Muscle layer of colon (tissue), 2 donors: ENCODE results near the gene DPP4.
"Not testable (repeated sequence)": the region's sequence is repeated elsewhere in the genome, so short reads cannot be mapped to it uniquely, and the experiment has no call there.

Experiments used
- H3K27ac ChIP-seq: one replicate; pipeline ENCODE4 v1.7.0; 2013; ENCODE audit warnings: low read depth, mild to moderate bottlenecking, low read length, moderate library complexity
- H3K27me3 ChIP-seq, 2 donors: one replicate each; pipeline ENCODE4 v1.7.0; 2013; ENCODE audit warnings: low read length in 2 of 2, mild to moderate bottlenecking in 2 of 2; ENCODE audit not compliant: insufficient read depth in 2 of 2, control insufficient read depth in 1 of 2
- H3K36me3 ChIP-seq: one replicate; pipeline ENCODE4 v1.7.0; 2013; ENCODE audit warnings: mild to moderate bottlenecking, low read length; ENCODE audit not compliant: insufficient read depth
- H3K4me1 ChIP-seq: one replicate; pipeline ENCODE4 v1.7.0; 2013; ENCODE audit warnings: mild to moderate bottlenecking, low read length; ENCODE audit not compliant: insufficient read depth
- H3K4me3 ChIP-seq, 2 donors: one replicate each; pipeline ENCODE4 v1.7.0; 2013; ENCODE audit warnings: low read length in 2 of 2, low read depth in 1 of 2, mild to moderate bottlenecking in 1 of 2, moderate library complexity in 1 of 2
- H3K9ac ChIP-seq: one replicate; pipeline ENCODE4 v1.7.0; 2013; ENCODE audit warnings: low read length
- H3K9me3 ChIP-seq: one replicate; pipeline ENCODE4 v1.7.0; 2013; ENCODE audit warnings: mild to moderate bottlenecking, low read length
- donor health status: abdominal sarcoma.
- donor health status: Adenocarcinoma of cecum.

The DPP4 gene

DNA sequence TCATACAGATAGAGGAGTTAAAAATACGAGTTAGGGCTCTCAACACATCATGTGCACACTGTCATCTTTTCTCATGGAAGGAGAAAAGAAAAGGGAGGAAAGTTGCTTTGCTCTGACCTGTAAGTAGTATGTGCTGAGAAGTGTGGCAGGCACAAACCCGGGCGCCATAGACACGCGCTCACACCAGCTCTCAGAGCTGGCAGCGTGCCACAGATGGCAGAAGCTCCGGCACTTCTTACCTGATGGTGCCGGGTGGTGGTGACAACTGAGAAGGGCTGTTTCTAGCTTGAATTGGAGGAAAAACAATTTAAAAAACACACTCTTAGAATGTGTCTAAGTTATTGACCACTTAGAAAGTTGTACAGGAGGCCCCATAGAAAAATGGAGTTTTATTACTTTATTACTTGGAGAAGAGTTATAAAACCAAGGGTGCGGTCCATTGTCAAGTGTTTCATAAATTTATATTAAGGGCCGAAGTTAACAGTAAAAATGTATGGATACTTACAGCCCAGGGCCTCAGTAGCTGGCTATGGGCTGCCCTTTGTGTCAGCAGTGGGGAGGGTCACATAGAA, 92.2 kb downstream of the DPP4 start:
- H3K9ac ChIP-seq = no peak overlapping the region
- no peak overlapping the region for H3K27ac ChIP-seq
- H3K9me3 ChIP-seq = no peaks in the 10 kb centered on the region
- no peaks in the 10 kb centered on the region for H3K36me3 ChIP-seq
- H3K27me3 ChIP-seq = no peaks in the 10 kb centered on the region
- no peak overlapping the region for H3K4me3 ChIP-seq
- H3K4me1 ChIP-seq = no peaks in the 10 kb centered on the region

DNA sequence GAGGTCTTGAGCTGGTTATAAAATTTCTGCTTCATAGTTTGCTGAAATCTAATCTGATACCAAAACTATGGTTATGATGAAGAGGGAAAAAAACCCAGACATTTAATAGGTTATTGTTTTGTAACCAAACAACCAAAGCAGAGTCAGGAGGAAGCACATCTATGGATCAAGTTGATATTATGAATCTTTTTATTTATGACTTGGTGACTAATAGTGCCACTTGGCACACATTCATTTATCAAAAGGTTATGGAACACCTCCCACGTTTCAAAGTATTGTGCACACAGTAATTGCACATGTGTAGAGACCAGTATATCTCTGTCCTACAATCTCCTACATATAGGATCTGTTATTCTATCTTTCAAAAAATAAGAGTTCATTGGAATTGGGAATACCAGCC, 93.0 kb downstream of the DPP4 start:
- Histone ChIP-seq H3K27me3 (no peaks in the 10 kb centered on the region), H3K27ac (no peak overlapping the region), H3K4me1 (no peaks in the 10 kb centered on the region), H3K36me3 (no peaks in the 10 kb centered on the region), H3K9me3 (no peaks in the 10 kb centered on the region), H3K9ac (no peak overlapping the region), H3K4me3 (no peak overlapping the region)

DNA sequence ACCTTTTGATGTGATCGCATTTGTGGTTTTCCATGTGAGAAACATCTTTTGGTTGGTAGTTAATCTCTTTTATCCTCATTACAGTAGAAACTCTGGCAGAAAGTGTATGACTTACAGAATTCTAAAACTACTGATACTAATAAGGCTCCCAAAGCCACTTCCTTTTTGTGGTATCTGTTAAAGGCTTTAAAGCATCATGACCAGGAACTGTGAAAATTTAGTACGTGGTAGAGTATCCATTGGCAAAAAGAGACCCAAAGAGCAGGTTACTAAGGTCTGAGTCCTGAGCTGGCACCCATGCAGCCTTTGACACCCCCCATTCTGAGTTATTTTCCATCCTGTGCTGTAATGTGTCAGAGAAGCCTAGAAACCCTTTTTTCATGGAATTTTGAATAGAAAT, 94.5 kb downstream of the DPP4 start:
- Histone ChIP-seq H3K36me3 (no peaks in the 10 kb centered on the region), H3K27ac (no peak overlapping the region), H3K9me3 (no peaks in the 10 kb centered on the region), H3K9ac (no peak overlapping the region), H3K4me1 (no peaks in the 10 kb centered on the region), H3K4me3 (no peak overlapping the region), H3K27me3 (no peaks in the 10 kb centered on the region)

DNA sequence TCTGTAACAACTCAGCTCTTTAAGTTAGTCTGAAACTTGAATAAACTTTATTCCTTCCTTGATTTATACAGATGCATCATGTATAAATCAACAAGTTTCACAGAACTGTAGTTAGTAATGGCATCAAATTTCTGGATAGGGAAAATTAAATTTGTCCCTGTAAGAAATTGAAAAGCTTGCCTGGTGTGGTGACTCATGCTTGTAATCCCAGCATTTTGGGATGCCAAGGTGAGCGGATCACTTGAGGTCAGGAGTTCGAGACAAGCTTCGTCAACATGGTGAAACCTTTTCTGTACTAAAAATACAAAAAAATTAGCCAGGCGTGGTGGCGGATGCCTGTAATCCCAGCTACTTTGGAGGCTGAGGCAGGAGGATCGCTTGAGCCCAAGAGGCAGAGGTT, 96.1 kb downstream of the DPP4 start:
- not testable (repeated sequence) for H3K27ac ChIP-seq, H3K36me3 ChIP-seq, H3K27me3 ChIP-seq, H3K4me3 ChIP-seq, H3K9ac ChIP-seq, H3K9me3 ChIP-seq, H3K4me1 ChIP-seq

DNA sequence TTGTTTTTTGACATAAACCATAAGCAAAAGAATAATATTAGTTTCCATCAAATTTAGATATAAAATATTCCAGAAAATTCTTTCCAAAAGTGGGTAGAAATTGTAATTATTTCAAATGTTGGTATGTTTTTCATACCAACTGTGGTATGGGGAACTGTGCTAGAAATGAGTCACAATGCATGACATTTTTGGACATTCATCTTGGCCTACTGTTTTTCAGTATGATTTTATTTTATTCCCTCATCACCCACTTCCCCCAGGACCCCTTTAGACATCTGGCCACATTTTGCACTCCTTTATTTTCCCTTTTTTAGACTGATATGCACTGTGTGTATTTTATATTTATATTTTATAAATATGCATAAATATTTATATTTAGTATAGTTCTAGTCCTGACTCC, 97.1 kb downstream of the DPP4 start:
- Histone ChIP-seq H3K27ac (no peak overlapping the region), H3K9me3 (no peaks in the 10 kb centered on the region), H3K4me3 (no peak overlapping the region), H3K9ac (no peak overlapping the region), H3K36me3 (no peaks in the 10 kb centered on the region), H3K27me3 (no peaks in the 10 kb centered on the region), H3K4me1 (no peaks in the 10 kb centered on the region)

DNA sequence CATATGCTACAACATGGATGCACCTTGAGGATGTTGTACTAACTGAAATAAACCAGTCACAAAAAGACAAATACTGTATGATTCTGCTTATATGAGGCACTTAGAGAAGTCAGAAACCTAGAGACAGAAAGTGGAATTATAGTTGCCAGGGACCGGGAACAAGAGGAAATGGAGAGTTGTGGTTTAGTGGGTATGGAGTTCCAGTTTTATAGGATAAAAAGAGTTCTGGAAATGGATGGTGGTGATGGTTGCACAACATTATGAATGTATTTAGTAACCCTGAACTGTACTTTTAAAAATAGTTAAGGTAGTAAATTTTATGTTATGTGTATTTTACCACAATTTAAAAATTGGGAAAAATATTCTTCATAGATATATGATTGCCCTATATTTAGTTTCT, 97.7 kb downstream of the DPP4 start:
- Histone ChIP-seq H3K36me3 (no peaks in the 10 kb centered on the region), H3K4me1 (no peaks in the 10 kb centered on the region), H3K27me3 (no peaks in the 10 kb centered on the region), H3K4me3 (no peak overlapping the region), H3K9ac (no peak overlapping the region), H3K9me3 (no peaks in the 10 kb centered on the region), H3K27ac (no peak overlapping the region)

DNA sequence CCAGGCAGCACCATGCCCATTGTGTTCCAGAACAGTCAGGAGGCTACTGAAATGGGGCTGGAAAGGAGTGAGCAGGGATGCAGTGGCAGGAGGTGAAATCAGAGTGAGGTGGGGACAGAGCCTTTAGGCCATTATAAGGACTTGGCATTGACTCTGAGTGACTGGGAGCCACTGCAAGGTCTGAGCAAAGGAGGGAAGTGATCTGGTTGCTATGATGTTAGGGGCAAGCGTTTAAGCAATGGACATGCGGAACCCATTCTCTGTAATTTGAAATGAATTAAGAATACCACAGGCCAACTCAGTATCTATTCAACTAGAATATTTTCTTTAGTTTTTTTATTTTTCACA, 98.2 kb downstream of the DPP4 start:
- Histone ChIP-seq H3K9me3 (no peaks in the 10 kb centered on the region), H3K36me3 (no peaks in the 10 kb centered on the region), H3K4me3 (no peak overlapping the region), H3K27me3 (no peaks in the 10 kb centered on the region), H3K27ac (no peak overlapping the region), H3K4me1 (no peaks in the 10 kb centered on the region), H3K9ac (no peak overlapping the region)

DNA sequence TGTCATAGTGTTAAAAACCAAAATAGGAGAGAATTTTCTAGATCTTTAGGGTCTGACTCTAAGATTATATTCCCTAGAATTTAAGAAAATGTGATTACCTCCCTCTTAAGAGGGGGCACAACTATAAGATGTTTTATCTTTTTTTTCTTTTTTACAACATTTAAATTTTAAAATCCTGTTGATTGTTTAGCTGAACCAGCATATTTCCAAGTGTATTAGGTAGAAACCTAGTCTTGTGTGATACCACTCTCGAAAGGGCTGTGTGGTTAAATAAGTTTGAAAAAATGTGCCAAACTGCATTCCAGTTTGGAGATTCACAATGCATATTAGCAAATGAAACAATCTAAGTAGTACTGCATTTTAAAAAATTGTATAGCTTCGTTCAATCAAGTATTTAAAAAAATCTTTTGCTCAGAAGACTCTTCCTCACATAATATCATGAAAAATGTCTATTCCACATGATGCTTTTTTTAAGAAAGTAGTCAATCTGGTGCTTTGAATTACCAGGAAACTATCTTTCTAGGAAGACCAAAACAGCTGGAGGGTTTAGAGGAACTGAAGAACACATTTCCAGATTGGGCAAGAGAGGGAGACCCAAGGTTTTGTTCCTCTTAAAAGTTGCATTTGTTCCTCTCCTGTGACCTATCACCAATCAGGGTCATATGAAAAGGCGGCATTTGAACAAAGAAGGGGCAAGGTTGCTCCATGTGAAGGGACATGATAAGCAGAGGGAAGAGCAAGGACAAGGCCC, 98.8 kb downstream of the DPP4 start:
- H3K36me3 ChIP-seq = no peaks in the 10 kb centered on the region

DNA sequence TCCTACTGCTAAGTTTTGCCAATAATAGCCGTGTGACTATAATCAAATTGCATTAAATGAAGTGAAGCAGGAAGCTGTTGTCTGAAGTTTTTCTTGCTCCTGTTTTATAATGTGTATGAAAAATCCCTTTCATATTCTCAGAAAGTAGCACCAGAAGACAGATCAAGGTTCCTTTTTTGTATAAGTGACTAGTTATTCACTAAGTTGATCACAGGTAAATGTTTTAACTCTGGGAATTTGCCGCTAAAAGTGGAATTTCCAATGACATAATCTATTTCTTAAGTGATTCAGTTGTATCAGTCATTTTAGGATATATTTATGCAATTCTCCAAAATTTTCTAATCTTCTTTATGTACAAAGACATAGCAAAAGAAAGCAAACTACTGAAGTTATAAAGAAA, 99.6 kb downstream of the DPP4 start:
- Histone ChIP-seq H3K36me3 (no peaks in the 10 kb centered on the region), H3K9me3 (no peaks in the 10 kb centered on the region), H3K27ac (no peak overlapping the region), H3K4me3 (no peak overlapping the region), H3K4me1 (no peaks in the 10 kb centered on the region), H3K9ac (no peak overlapping the region), H3K27me3 (no peaks in the 10 kb centered on the region)

More for the DNA sequence above, 98.8 kb downstream of the DPP4 start:
- H3K27ac ChIP-seq = no peak overlapping the region
- no peak overlapping the region for H3K4me3 ChIP-seq
- H3K9ac ChIP-seq = no peak overlapping the region
- no peaks in the 10 kb centered on the region for H3K9me3 ChIP-seq
- no peaks in the 10 kb centered on the region for H3K27me3 ChIP-seq
- no peaks in the 10 kb centered on the region for H3K4me1 ChIP-seq

DNA sequence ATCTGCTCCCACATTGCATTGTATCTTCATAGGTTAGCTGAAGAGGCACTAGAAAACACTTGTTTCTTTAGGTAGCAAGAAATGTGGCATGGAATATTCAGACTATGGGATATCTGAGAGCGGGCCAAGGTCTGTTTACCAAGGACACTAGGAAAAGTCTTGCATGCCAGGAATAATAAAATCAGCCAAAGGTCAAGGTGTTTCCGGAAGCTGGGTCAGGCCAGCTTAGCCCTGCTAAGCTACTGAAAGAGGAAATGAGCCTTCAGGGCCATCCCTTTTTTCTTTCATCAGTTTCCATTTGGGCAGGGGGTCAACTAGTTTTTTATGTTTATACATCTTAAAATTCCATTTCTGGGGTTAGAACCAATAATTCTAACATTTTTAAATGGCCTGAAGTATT, 101.1 kb downstream of the DPP4 start:
- no peaks in the 10 kb centered on the region for H3K4me1 ChIP-seq
- no peak overlapping the region for H3K9ac ChIP-seq
- H3K27me3 ChIP-seq = no peaks in the 10 kb centered on the region
- no peaks in the 10 kb centered on the region for H3K9me3 ChIP-seq
- no peaks in the 10 kb centered on the region for H3K36me3 ChIP-seq
- no peak overlapping the region for H3K27ac ChIP-seq
- no peak overlapping the region for H3K4me3 ChIP-seq

DNA sequence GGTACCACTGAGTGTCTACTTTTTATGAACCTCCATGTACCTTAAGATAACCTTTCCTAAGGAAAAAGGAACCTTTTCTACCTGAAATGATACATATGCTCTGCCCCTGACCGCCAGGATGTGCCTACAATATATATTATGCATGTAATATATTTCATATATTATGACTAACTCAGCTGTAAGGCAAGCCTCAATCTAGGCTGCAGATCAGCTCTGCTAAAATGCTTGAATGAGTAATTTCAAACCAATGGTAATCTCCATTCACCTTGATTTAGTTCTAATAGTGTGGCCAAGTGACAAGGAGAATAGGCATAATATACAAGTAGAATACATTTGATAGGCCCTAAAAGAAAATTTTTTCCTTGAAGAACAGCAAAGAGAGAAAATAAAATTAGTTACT, 101.8 kb downstream of the DPP4 start:
- Histone ChIP-seq H3K4me1 (no peaks in the 10 kb centered on the region), H3K27ac (no peak overlapping the region), H3K9ac (no peak overlapping the region), H3K27me3 (no peaks in the 10 kb centered on the region), H3K4me3 (no peak overlapping the region), H3K36me3 (no peaks in the 10 kb centered on the region), H3K9me3 (no peaks in the 10 kb centered on the region)

DNA sequence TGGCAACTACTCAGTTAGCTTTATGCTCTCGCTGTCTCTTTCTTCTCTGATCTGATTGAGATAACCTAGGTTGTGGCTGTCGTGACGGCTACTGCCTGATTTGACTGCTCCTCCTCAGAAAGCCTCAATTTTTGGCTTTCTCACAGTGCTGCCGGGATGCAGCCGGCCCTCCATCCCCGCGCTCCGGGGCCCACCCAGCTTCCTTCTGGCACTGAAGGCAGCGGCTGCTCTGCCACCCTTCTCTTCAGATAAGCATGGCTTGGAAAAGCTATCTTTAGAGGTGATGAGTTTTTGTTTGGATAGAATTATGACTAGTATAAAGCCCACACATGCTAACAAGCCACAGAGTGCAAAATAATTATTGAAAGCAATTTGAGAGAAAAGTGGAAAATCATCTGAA, 102.5 kb downstream of the DPP4 start:
- Histone ChIP-seq H3K27me3 (no peaks in the 10 kb centered on the region), H3K36me3 (no peaks in the 10 kb centered on the region), H3K27ac (no peak overlapping the region), H3K9ac (no peak overlapping the region), H3K9me3 (no peaks in the 10 kb centered on the region), H3K4me3 (no peak overlapping the region), H3K4me1 (no peaks in the 10 kb centered on the region)
